Tibial nerve (tissue), 3 donors: Measurements from ENCODE around the gene TBC1D22A.

Source experiments
- POLR2A ChIP-seq, 2 donors: fragments of 450-650 bp; IDR thresholded peaks; one replicate each; pipeline ENCODE4 v1.6.1; 2017; ENCODE audit warnings: antibody characterized with exemption in 2 of 2, mild to moderate bottlenecking in 2 of 2, moderate library complexity in 2 of 2
- TF ChIP-seq, protein P1 (sequence below), 5 experiments: fragments of 200-600 bp in 3 of 5; fragments of 450-650 bp in 2 of 5; sonication (generic) in 3 of 5; IDR thresholded peaks; one replicate each; pipeline ENCODE4 v1.5.1; 2016 to 2019; ENCODE audit warnings: antibody characterized with exemption in 5 of 5, mild to moderate bottlenecking in 3 of 5, moderate library complexity in 2 of 5

DNA sequence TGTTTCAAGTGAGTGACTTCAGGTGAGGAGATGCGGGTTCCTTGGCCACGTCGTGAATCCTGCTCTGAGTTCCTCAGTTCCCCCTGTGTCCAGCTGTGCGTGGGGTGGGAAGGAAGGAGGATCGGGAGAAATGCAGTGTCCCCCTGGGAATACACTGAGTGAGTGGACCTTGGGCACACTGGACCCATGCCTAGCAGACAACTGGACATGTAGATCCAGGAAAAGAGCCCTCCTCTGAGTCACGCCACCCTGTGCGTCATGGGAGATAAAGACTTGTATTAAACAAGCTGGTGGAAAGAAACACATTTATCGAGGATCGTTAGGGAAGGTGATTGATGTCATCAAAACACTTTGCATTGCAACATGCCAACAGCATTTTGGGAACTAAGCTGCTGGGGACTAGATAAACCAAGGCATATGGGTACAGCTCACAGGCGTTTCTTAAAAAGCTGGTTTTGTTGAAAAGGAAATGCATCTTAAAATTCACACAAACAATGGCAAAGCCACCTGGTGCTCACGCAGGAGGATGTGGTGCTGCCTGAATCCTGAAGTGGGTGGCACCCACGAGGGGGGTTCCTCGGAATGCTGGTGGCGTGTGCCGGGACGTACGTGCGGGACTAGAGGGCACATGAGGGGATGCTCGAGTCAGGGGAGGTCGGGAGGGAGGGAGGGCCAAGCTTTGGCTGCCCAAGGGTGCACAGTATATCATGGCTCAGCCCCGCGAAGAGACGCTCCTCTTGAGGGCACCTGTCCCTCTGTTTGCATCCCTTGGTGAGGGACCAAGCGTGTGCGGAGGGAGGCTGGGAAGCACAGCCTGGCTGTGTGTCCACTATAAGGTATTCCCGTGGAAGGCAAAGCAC, 303.5 kb downstream of the TBC1D22A start:
- no peak for TF ChIP-seq POLR2A (IDR thresholded peaks at IDR 0.05)
- TF ChIP-seq, protein P1, sequence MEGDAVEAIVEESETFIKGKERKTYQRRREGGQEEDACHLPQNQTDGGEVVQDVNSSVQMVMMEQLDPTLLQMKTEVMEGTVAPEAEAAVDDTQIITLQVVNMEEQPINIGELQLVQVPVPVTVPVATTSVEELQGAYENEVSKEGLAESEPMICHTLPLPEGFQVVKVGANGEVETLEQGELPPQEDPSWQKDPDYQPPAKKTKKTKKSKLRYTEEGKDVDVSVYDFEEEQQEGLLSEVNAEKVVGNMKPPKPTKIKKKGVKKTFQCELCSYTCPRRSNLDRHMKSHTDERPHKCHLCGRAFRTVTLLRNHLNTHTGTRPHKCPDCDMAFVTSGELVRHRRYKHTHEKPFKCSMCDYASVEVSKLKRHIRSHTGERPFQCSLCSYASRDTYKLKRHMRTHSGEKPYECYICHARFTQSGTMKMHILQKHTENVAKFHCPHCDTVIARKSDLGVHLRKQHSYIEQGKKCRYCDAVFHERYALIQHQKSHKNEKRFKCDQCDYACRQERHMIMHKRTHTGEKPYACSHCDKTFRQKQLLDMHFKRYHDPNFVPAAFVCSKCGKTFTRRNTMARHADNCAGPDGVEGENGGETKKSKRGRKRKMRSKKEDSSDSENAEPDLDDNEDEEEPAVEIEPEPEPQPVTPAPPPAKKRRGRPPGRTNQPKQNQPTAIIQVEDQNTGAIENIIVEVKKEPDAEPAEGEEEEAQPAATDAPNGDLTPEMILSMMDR (IDR thresholded peaks at IDR 0.05), result no peak
